ENCODE measurements around the gene DPYSL5. TPM values are rescaled to one million over a fixed set of nuclear protein-coding genes. Genes with fewer than 3 reads are reported as not detected.
A peak's percentile ranks its signal among the peaks of the same experiment; 100 is the strongest.

The DPYSL5 gene
- total and polyA plus RNA-seq, 12 donors: 0.01 to 0.12 TPM; not detected in 10

- H3K4me3 ChIP-seq: peak overlapping the region in 6 of 10 donors; percentile 74 to 95 (median 87)
These were observed 124.2 kb downstream of the DPYSL5 start for GRCh38 chr2:26971911-26972786.

GRCh38 chr2:26974352-26974751, 126.4 kb downstream of the DPYSL5 start:
- Histone ChIP-seq H3K27me3 (no peaks in the 10 kb centered on the region), H3K36me3 (peaks cover 0 to 3% (median 0%) of the 10 kb centered on the region in 9 donors), H3K4me3 (no peak overlapping the region), H3K9me3 (no peaks in the 10 kb centered on the region), H3K27ac (no peak overlapping the region), H3K4me1 (peaks cover 6 to 69% (median 40%) of the 10 kb centered on the region in 9 donors)
- no peak for ATAC-seq
- intact Hi-C loops (cut with DNase I): loop anchor here in 1 of 10 donors (10.0 kb wide), 1 partner anchor 230 kb away; no protein-coding TSS in a partner anchor
- 79 to 83% methylated on average over 5 of the region's 5 CpGs for WGBS, 2 donors
- TF ChIP-seq CTCF (IDR thresholded peaks at IDR 0.05): no peak
- DNase-seq: no peak

More at GRCh38 chr2:26971911-26972786, 124.2 kb downstream of the DPYSL5 start:
- DNase-seq (no peak), ATAC-seq (peak in 2 of 8 donors; percentile 45 to 51)
- peaks cover 0 to 3% (median 0%) of the 10 kb centered on the region in 9 donors for H3K36me3 ChIP-seq
- 53 to 63% methylated on average over 9 of the region's 9 CpGs for WGBS, 2 donors
- peak overlapping the region in 6 of 10 donors; percentile 24 to 83 (median 78) for H3K27ac ChIP-seq
- H3K27me3 ChIP-seq: no peaks in the 10 kb centered on the region
- no peaks in the 10 kb centered on the region for H3K9me3 ChIP-seq
- TF ChIP-seq CTCF (IDR thresholded peaks at IDR 0.05): no peak
- peaks cover 3 to 51% (median 32%) of the 10 kb centered on the region in 9 donors for H3K4me1 ChIP-seq
- intact Hi-C loops (cut with DNase I): loop anchor here in 1 of 10 donors (10.0 kb wide), 1 partner anchor 233 kb away; no protein-coding TSS in a partner anchor

- Histone ChIP-seq H3K27ac (no peak overlapping the region), H3K27me3 (no peaks in the 10 kb centered on the region), H3K4me3 (no peak overlapping the region), H3K9me3 (no peaks in the 10 kb centered on the region), H3K4me1 (peaks cover 3 to 73% (median 42%) of the 10 kb centered on the region in 9 donors), H3K36me3 (peaks cover 0 to 3% (median 0%) of the 10 kb centered on the region in 9 donors)
- no peak for TF ChIP-seq CTCF (IDR thresholded peaks at IDR 0.05)
- intact Hi-C loops (cut with DNase I): loop anchor here in 1 of 10 donors (5.0 to 10.0 kb wide), 2 partner anchors 42 to 230 kb away; no protein-coding TSS in a partner anchor
- DNase-seq (no peak), ATAC-seq (no peak)
- 51 to 58% methylated on average over 2 of the region's 2 CpGs for WGBS, 2 donors
These were observed 127.2 kb downstream of the DPYSL5 start for GRCh38 chr2:26975102-26975501.

GRCh38 chr2:26975656-26976055, 127.7 kb downstream of the DPYSL5 start:
- TF ChIP-seq CTCF (IDR thresholded peaks at IDR 0.05): no peak
- Histone ChIP-seq H3K27ac (no peak overlapping the region), H3K4me3 (no peak overlapping the region), H3K9me3 (no peaks in the 10 kb centered on the region), H3K36me3 (peaks cover 0 to 3% (median 0%) of the 10 kb centered on the region in 9 donors), H3K27me3 (no peaks in the 10 kb centered on the region), H3K4me1 (peaks cover 3 to 71% (median 41%) of the 10 kb centered on the region in 9 donors)
- ATAC-seq (no peak), DNase-seq (no peak)
- WGBS, 2 donors: 67 to 68% methylated on average over 1 of the region's 1 CpG
- intact Hi-C loops (cut with DNase I): loop anchor here in 1 of 10 donors (5.0 to 10.0 kb wide), 2 partner anchors 42 to 229 kb away; no protein-coding TSS in a partner anchor
